Activated naive CD8-positive, alpha-beta T cell (primary cell): ENCODE measurements around the gene NCAM2.

ENCODE experiments used
- H3K27ac Mint-ChIP-seq: one replicate; pipeline ENCODE4 v1.8.0; 2021; ENCODE audit warnings: mixed read lengths
- H3K27me3 Mint-ChIP-seq: one replicate; pipeline ENCODE4 v1.8.0; 2021; ENCODE audit warnings: mixed read lengths
- H3K36me3 Mint-ChIP-seq: one replicate; pipeline ENCODE4 v1.8.0; 2021; ENCODE audit warnings: mixed read lengths
- H3K4me1 Mint-ChIP-seq: one replicate; pipeline ENCODE4 v1.8.0; 2021; ENCODE audit warnings: low read depth, mixed read lengths
- H3K4me3 Mint-ChIP-seq: one replicate; pipeline ENCODE4 v1.8.0; 2021; ENCODE audit warnings: mild to moderate bottlenecking, mixed read lengths
- H3K9me3 Mint-ChIP-seq: one replicate; pipeline ENCODE4 v1.8.0; 2021; ENCODE audit warnings: low read depth, mixed read lengths

Gene NCAM2

DNA sequence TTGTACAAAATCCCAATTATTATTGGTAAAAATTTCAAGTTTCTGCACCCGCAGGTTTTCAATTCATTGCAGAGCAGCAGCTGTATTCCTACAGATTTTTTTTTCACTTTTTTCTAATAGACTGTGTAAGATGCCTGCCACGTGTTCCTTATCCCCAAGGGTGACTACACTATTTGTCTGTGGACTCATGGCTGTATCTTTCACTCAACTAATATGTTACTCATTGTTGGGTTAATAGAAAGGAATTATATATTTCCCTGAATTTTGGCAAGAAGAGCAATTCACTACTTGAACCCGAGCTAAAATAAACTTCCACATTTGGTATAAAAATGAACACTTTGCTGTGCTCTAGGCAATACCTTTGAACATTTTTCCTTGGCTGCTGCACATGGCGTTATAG lies 158.7 kb downstream of the NCAM2 start:
- no peaks in the 10 kb centered on the region for H3K27me3 Mint-ChIP-seq
- no peaks in the 10 kb centered on the region for H3K36me3 Mint-ChIP-seq
- no peaks in the 10 kb centered on the region for H3K4me1 Mint-ChIP-seq

DNA sequence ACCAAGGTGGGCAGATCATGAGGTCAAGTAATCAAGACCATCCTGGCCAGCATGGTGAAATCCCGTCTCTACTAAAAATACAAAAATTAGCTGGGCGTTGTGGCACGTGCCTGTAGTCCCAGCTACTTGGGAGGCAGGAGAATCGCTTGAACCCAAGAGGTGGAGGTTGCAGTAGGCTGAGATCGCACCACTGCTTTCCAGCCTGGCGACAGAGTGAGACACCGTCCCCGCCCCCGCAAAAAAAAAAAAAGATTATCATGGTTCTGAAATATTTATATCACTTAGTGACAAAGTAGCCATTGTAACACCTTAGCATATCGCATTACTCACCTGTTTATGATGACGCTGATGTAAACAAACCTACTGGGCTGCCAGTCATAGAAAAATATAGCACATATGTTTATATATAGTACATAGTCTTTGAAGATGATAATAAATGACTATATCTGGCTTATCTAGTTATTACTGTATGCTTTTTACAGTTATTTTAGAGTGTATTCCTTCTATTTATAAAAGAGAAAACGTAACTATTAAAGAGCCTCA lies 160.2 kb downstream of the NCAM2 start:
- no peak overlapping the region for H3K27ac Mint-ChIP-seq
- H3K9me3 Mint-ChIP-seq, result no peaks in the 10 kb centered on the region
- H3K27me3 Mint-ChIP-seq, result no peaks in the 10 kb centered on the region
- no peaks in the 10 kb centered on the region for H3K36me3 Mint-ChIP-seq
- H3K4me3 Mint-ChIP-seq, result no peak overlapping the region
- no peaks in the 10 kb centered on the region for H3K4me1 Mint-ChIP-seq

More for the DNA sequence above, 158.7 kb downstream of the NCAM2 start:
- Mint-ChIP-seq H3K9me3 (no peaks in the 10 kb centered on the region), H3K4me3 (no peak overlapping the region), H3K27ac (no peak overlapping the region)

DNA sequence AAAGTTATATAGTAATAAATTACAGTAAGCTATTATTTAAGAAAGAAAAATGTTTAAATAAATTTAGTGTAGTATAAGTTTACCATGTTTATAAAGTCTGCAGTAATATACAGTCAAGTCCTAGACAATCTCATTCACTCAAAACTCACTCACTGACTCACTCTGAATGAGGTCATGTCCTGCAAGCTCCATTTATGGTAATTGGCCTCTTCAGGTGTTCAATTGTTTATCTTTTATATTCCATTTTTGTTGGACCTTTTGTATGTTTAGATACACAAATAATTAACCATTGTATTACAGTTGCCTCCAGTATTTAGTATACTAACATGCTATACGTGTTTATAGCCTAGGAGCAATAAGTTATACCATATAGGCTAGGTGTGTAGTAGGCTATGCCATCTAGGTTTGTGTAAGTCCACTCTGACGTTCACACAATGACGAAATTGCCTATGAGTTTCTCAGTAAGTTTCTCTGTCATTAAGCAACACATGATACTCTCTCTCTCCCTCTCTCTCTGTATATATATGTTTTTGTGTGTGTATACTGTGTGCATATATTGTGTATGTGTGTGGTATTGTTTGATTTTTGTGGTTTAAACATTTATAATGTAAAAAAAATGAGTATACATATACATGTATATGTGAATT lies 161.2 kb downstream of the NCAM2 start:
- Mint-ChIP-seq H3K36me3 (no peaks in the 10 kb centered on the region), H3K9me3 (no peaks in the 10 kb centered on the region), H3K4me3 (no peak overlapping the region), H3K4me1 (no peaks in the 10 kb centered on the region), H3K27me3 (no peaks in the 10 kb centered on the region), H3K27ac (no peak overlapping the region)

DNA sequence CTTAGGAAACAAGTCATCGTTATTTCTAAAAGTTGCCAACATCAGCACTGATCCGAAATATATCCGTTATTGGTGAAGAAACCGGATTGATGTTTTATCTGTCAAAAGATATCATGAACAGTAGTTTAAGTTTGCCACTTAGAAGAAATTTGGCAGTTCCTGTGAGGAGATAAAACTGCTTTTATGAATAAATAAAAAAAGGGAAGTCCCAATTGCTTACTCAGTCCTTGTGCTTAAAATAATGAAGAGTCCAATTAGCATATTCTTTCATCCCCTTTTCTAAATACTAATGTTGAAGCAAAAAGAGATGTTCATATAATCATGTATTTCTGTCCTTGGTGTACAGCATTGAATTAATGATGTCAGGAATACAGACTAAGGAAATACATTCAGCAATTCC lies 164.6 kb downstream of the NCAM2 start:
- Mint-ChIP-seq H3K27ac (no peak overlapping the region), H3K36me3 (no peaks in the 10 kb centered on the region), H3K4me1 (no peaks in the 10 kb centered on the region), H3K9me3 (no peaks in the 10 kb centered on the region), H3K27me3 (no peaks in the 10 kb centered on the region), H3K4me3 (no peak overlapping the region)

DNA sequence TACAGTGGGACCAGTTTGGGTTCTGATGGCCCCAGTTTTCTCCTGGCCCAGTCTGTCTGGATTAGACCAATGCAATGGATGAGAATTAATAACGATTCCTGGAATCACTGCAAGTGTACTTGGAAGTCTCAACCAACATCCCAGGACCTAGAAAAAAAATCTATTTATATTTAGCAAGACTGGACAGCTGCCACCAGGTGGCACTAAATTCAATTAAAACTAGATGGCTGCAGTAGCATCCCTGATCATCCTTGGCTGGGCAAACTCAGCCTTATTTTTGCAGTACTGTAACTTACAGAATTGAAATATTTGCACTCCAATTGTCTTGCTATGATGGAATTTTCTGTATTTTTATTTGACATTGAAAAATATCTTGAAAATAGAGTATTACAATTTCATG lies 165.7 kb downstream of the NCAM2 start:
- no peak overlapping the region for H3K4me3 Mint-ChIP-seq
- no peaks in the 10 kb centered on the region for H3K36me3 Mint-ChIP-seq
- H3K27me3 Mint-ChIP-seq, result no peaks in the 10 kb centered on the region
- H3K9me3 Mint-ChIP-seq, result no peaks in the 10 kb centered on the region
- no peak overlapping the region for H3K27ac Mint-ChIP-seq
- H3K4me1 Mint-ChIP-seq, result no peaks in the 10 kb centered on the region

DNA sequence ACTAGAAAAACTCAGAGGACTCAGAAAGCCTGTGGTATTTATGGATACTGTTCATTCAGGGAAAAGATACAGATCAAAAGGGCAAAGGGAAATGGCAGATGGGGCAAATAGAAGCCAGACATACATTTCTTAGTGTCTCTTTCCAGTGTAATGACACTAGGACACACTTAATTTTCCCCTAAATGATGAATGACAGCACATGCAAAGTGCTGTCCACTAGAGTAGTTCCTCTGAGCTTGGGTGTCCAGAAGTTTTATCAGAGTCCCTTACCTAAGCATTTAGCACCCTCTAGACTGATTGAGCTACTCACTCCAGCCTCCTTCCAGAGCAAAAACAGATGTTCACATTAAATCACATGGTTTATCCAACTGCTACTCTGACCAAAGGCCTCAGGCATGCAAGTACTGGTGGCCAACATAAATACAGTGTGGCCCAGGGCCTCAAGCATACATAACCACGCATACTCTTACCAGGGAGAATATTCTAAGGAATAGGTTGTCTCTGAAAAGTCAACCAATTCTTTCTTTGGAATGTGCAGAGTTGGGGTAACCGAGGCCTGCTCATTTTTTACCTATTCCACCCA lies 166.9 kb downstream of the NCAM2 start:
- H3K27me3 Mint-ChIP-seq, result no peaks in the 10 kb centered on the region
- no peaks in the 10 kb centered on the region for H3K9me3 Mint-ChIP-seq
- no peak overlapping the region for H3K27ac Mint-ChIP-seq
- H3K4me1 Mint-ChIP-seq, result no peaks in the 10 kb centered on the region
- no peak overlapping the region for H3K4me3 Mint-ChIP-seq
- no peaks in the 10 kb centered on the region for H3K36me3 Mint-ChIP-seq

DNA sequence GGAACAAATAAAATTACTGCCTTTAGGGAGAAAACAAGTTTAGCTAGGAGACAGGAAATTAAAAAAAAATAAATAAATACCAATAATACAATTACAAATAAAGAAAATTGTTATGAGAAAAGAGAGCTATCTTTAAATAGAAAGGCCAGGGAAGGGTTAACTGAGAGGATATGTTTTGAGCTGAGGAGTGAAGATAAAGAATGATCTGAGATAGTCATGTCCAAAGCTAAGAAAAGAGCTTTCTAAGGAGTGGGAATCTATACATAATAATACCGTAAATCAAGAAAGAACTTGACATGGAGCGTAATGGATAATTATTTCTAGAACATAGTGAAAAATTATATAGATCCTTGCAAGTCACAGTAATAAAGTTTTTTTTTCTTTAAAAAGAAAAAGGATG lies 176.5 kb downstream of the NCAM2 start:
- no peaks in the 10 kb centered on the region for H3K27me3 Mint-ChIP-seq
- H3K4me3 Mint-ChIP-seq, result no peak overlapping the region
- H3K9me3 Mint-ChIP-seq, result no peaks in the 10 kb centered on the region
- no peaks in the 10 kb centered on the region for H3K36me3 Mint-ChIP-seq
- H3K27ac Mint-ChIP-seq, result no peak overlapping the region
- no peaks in the 10 kb centered on the region for H3K4me1 Mint-ChIP-seq

DNA sequence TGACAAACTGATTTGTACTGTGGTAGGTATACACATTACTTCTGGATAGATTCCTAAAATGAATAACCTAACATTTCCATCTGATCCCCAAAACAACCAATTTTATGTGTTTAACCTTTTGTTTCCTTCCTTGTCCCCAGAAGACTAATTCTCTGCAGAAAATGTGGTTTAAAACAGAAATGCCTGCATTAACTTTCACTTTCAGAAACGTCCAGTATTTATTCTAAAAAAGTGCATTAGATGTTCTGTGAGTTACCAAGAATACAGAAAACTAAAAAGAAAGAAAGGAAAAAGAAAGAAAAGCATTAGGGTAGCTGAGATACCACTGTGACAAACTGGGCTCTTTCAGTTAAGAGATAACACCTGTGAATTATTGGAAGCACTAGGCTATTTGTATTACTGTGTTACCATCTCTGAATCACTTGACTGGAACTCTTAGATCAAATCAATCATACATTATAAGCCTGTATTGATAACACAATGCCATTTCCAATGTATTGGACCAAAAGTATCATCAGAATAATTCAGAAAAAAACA lies 177.7 kb downstream of the NCAM2 start:
- Mint-ChIP-seq H3K9me3 (no peaks in the 10 kb centered on the region), H3K4me1 (no peaks in the 10 kb centered on the region), H3K36me3 (no peaks in the 10 kb centered on the region), H3K27ac (no peak overlapping the region), H3K4me3 (no peak overlapping the region), H3K27me3 (no peaks in the 10 kb centered on the region)

DNA sequence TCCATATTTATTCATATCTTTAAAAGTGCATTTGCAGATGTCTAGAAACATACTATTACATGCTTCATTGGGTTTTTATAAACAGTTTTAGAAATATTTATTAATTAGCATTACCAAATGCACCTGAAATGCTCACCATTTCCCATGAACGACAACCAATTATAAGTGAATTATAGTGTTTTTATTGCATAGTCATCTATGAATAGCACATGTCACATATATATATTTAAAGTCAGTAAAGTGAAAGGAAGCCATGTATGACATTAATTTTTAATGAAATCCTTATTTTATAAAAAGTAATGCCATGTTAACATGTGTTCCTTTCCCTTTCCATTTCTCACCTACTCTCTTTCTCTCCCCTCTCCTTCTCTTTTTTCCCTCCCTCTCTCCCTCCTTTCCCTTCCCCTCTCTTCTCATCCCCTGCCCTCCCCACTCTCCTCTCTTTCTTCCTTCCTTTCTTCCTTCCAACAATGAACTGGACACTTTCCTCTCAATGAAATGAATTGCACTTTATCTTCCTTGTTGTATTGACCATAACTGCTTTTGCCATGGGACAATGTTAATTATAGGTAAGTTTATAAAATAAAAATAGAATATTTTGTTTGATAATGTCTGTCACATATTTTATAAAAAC lies 179.3 kb downstream of the NCAM2 start:
- no peaks in the 10 kb centered on the region for H3K4me1 Mint-ChIP-seq
- no peaks in the 10 kb centered on the region for H3K36me3 Mint-ChIP-seq
- no peaks in the 10 kb centered on the region for H3K9me3 Mint-ChIP-seq
- no peak overlapping the region for H3K27ac Mint-ChIP-seq
- H3K27me3 Mint-ChIP-seq, result no peaks in the 10 kb centered on the region
- no peak overlapping the region for H3K4me3 Mint-ChIP-seq

DNA sequence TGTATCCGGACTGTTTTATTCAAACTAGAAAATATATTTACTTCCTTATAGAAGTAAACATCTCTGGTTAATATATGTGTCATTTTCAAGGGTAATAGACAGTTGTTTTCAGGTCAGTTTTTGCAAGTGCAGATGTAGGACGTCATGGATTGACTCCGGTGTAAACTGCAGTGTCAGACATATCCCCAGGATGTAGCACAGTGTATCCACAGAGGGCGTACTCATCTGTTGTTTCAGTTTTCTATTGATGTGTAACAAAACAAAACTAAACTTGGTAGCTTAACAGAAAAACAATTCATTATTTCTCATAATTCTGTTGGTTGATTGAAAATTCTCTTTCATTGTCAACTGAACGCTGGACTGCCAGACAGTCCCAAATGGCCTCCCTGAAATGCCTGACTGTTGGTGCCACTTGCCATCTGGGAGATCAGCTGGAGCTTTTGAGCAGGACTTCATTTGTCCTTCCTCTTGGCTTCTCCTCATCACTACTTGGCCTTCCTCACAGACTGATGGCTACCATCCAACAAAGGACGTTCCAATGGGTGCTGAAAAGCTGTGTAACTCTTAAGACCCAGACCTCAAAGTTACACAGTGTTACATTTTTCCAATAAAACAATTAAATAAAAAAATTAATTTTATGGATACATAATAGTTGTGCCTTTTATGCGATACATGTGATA lies 181.6 kb downstream of the NCAM2 start:
- no peak overlapping the region for H3K27ac Mint-ChIP-seq
- H3K4me3 Mint-ChIP-seq, result no peak overlapping the region
- H3K27me3 Mint-ChIP-seq, result no peaks in the 10 kb centered on the region
- H3K4me1 Mint-ChIP-seq, result no peaks in the 10 kb centered on the region
- no peaks in the 10 kb centered on the region for H3K9me3 Mint-ChIP-seq
- no peaks in the 10 kb centered on the region for H3K36me3 Mint-ChIP-seq

DNA sequence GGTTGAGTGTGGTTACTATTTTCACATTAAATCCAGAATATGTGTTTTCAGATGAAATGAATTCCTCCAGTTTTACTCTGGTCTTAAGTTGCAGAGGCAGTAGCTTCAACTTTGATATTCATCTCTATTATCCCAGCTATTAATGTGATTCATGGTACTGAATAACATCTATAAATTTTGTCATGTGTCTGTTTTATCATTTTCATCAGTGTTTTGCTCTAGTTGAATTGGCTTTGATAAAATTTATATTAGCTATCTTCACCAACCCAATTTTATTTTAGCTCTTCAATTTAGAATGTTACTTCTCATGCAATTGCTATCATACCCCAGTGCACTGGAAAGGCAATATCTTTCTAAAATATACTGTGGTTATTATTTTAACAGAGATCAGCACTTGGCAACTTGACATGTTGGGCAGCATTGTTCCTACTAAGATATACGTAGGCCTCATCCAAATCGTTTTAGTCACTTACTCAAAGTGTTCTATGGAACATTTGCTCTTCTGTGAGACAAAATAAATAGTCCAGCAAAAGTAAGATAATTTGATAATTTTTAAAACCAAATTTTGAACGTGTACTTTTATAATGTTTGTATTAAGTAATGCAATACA lies 184.3 kb downstream of the NCAM2 start:
- Mint-ChIP-seq H3K4me1 (no peaks in the 10 kb centered on the region), H3K27ac (no peak overlapping the region), H3K27me3 (no peaks in the 10 kb centered on the region), H3K36me3 (no peaks in the 10 kb centered on the region), H3K4me3 (no peak overlapping the region), H3K9me3 (no peaks in the 10 kb centered on the region)

DNA sequence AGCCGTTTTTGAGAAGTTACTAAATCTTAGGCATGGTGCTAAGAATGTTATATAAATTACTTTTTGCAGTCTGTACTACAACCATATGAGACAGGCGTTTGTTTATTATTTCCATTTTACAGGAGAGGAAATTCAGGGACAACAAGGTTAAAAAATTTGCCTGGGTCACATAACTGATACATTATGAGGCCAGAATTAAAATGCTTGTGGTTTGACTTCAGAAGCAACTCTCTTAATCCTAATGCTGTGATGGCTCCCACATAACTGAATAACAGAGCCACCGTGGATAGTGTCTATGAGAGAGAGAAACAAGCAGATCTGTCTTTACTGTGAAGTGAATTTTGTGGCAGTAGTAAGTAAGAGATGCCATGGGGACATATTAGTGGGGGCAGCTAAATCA lies 184.9 kb downstream of the NCAM2 start:
- Mint-ChIP-seq H3K4me3 (no peak overlapping the region), H3K4me1 (no peaks in the 10 kb centered on the region), H3K36me3 (no peaks in the 10 kb centered on the region), H3K27ac (no peak overlapping the region), H3K27me3 (no peaks in the 10 kb centered on the region), H3K9me3 (no peaks in the 10 kb centered on the region)

DNA sequence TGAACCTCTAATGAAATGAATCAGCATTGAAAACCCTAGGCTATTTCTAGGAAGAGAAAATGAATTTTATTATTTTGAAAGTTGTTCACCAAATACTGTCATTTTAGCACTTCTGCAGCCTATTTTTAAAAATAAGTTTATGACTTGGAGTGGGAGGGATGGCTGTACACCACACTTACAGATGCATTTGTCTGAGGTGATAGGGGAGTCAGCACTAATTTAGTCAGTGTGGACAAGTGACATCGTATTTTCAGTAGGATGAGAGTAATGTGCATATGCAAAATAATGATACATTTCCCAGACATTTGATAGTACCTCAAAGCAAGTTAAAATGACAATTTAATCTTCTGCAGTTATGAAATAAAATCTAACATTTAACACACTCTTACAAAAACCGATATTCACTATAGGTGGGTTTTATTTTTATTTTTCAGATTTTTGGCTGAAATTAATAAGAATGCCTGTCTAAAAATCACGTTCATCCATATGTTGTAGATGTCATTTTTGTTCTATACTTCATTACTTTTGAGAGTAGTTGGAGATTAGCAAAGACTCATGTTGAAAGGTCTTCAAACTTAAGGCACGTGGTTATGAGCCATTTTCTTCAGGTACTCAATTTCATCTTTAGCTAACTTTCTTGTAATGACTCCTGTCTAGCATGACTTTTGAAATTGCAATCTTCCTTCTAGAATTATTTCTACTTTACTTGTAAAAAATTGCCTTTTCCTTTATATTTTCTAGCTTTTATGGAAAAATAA lies 186.7 kb downstream of the NCAM2 start:
- Mint-ChIP-seq H3K9me3 (no peaks in the 10 kb centered on the region), H3K27me3 (no peaks in the 10 kb centered on the region), H3K36me3 (no peaks in the 10 kb centered on the region), H3K27ac (no peak overlapping the region), H3K4me3 (no peak overlapping the region), H3K4me1 (no peaks in the 10 kb centered on the region)

DNA sequence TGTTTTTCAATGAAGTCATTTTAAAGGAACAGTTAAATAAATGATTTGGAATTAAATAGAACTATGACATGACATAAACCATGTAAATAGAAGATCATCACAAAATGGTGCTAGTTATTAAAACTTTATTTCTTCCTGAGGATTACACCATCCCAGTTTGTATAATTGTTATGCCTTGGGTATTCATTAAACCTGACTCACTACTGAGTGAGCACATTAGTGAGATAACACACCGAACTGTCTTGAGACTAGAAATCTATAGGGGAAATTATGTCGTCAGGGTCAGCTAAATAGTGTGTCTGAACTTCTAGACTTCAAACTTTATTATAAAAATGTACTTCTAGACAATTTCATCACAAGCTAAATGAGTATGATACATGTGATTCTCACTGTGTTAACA lies 189.4 kb downstream of the NCAM2 start:
- Mint-ChIP-seq H3K4me1 (no peaks in the 10 kb centered on the region), H3K4me3 (no peak overlapping the region), H3K36me3 (no peaks in the 10 kb centered on the region), H3K9me3 (no peaks in the 10 kb centered on the region), H3K27ac (no peak overlapping the region), H3K27me3 (no peaks in the 10 kb centered on the region)
